Measurements from ENCODE around the gene VIL1. TPM values are rescaled to one million over a fixed set of nuclear protein-coding genes. Genes with fewer than 3 reads are reported as not detected.

VIL1 gene
- total RNA-seq, 2 donors from 2014 or later: 0.09 TPM; not detected in 1

GRCh38 chr2:218446547-218446946 lies 27.6 kb downstream of the VIL1 start:
- intact Hi-C loops (cut with DNase I): no loop called here
- H3K4me1 ChIP-seq (replicated peaks): no peaks in the 10 kb centered on the region
- WGBS: 96% methylated on average over 6 of the region's 6 CpGs
- no peaks in the 10 kb centered on the region for H3K27me3 ChIP-seq (replicated peaks; ENCODE audit: insufficient read depth)
- no peak for DNase-seq (ENCODE audit: low spot score)
- no peak overlapping the region for H3K27ac ChIP-seq
- H3K9me3 ChIP-seq: no peaks in the 10 kb centered on the region
- TF ChIP-seq CTCF (IDR thresholded peaks at IDR 0.05): no peak
- no peak for TF ChIP-seq POLR2AphosphoS5 (IDR thresholded peaks at IDR 0.05)
- TF ChIP-seq POLR2A (IDR thresholded peaks at IDR 0.05): no peak
- H3K4me3 ChIP-seq: no peak overlapping the region
- no peaks in the 10 kb centered on the region for H3K36me3 ChIP-seq

DNA sequence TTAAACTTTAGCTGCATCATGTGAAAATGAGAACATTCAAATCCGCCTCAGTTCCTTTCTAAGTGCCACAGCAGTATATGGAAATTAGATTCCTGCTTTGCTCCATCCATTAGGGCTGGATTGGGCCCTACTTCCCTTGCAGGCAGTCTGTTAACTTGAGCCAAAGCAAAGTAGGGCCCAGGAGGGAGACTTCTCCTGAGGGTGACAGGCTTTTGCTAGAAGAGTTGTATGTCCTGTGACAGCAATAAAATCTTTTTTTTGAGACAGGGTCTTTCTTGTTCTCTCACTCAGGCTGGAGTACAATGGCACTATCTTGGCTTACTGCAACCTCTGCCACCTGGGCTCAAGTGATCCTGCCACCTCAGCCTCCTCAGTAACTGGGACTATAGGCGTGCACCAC lies 28.1 kb downstream of the VIL1 start:
- no peak overlapping the region for H3K27ac ChIP-seq
- H3K4me1 ChIP-seq (replicated peaks): no peaks in the 10 kb centered on the region
- intact Hi-C loops (cut with DNase I): no loop called here
- WGBS: 92% methylated on average over 2 of the region's 2 CpGs
- no peaks in the 10 kb centered on the region for H3K36me3 ChIP-seq
- no peak for DNase-seq (ENCODE audit: low spot score)
- H3K9me3 ChIP-seq: no peaks in the 10 kb centered on the region
- TF ChIP-seq POLR2AphosphoS5 (IDR thresholded peaks at IDR 0.05): no peak
- TF ChIP-seq POLR2A (IDR thresholded peaks at IDR 0.05): no peak
- TF ChIP-seq CTCF (IDR thresholded peaks at IDR 0.05): no peak
- no peaks in the 10 kb centered on the region for H3K27me3 ChIP-seq (replicated peaks; ENCODE audit: insufficient read depth)
- H3K4me3 ChIP-seq: no peak overlapping the region

GRCh38 chr2:218448934-218449333 lies 30.0 kb downstream of the VIL1 start:
- Histone ChIP-seq H3K27ac (no peak overlapping the region), H3K9me3 (no peaks in the 10 kb centered on the region), H3K4me3 (no peak overlapping the region), H3K4me1 (replicated peaks) (no peaks in the 10 kb centered on the region), H3K36me3 (no peaks in the 10 kb centered on the region), H3K27me3 (replicated peaks; ENCODE audit: insufficient read depth) (no peaks in the 10 kb centered on the region)
- intact Hi-C loops (cut with DNase I): no loop called here
- 56% methylated on average over 3 of the region's 3 CpGs for WGBS
- TF ChIP-seq POLR2AphosphoS5 (IDR thresholded peaks at IDR 0.05) (no peak), CTCF (IDR thresholded peaks at IDR 0.05) (no peak), POLR2A (IDR thresholded peaks at IDR 0.05) (no peak)
- no peak for DNase-seq (ENCODE audit: low spot score)

GRCh38 chr2:218452079-218452478 lies 33.2 kb downstream of the VIL1 start:
- TF ChIP-seq POLR2A (IDR thresholded peaks at IDR 0.05): no peak
- no peak for TF ChIP-seq POLR2AphosphoS5 (IDR thresholded peaks at IDR 0.05)
- no peak for TF ChIP-seq CTCF (IDR thresholded peaks at IDR 0.05)
- Histone ChIP-seq H3K9me3 (no peaks in the 10 kb centered on the region), H3K27me3 (replicated peaks; ENCODE audit: insufficient read depth) (no peaks in the 10 kb centered on the region), H3K27ac (no peak overlapping the region), H3K4me3 (no peak overlapping the region), H3K36me3 (no peaks in the 10 kb centered on the region), H3K4me1 (replicated peaks) (no peaks in the 10 kb centered on the region)
- DNase-seq (ENCODE audit: low spot score): no peak
- 81% methylated on average over 1 of the region's 1 CpG for WGBS
- intact Hi-C loops (cut with DNase I): loop anchor here (5.0 kb wide), 1 partner anchor 45 kb away; no protein-coding TSS in a partner anchor

DNA sequence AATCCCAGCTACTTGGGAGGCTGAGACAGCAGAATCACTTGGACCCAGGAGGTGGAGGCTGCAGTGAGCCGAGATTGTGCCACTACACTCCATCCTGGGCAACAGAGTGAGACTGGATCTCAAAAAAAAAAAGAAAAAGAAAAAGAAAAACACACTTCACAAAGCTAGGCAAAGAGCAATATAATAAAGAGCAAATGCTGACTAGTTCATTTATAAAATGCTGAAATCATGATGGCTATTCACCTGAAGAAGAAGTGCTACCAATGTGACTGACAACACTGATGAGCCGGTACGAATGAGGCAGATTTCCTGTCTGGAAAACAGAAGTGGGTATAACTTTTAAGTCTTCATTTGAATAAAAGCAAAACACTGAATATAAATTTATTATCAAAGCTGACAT lies 37.9 kb downstream of the VIL1 start:
- intact Hi-C loops (cut with DNase I): no loop called here
- no peak overlapping the region for H3K4me3 ChIP-seq
- no peaks in the 10 kb centered on the region for H3K36me3 ChIP-seq
- H3K4me1 ChIP-seq (replicated peaks): no peaks in the 10 kb centered on the region
- H3K9me3 ChIP-seq: no peaks in the 10 kb centered on the region
- H3K27ac ChIP-seq: no peak overlapping the region
- no peak for TF ChIP-seq CTCF (IDR thresholded peaks at IDR 0.05)
- no peak for TF ChIP-seq POLR2AphosphoS5 (IDR thresholded peaks at IDR 0.05)
- no peak for TF ChIP-seq POLR2A (IDR thresholded peaks at IDR 0.05)
- no peaks in the 10 kb centered on the region for H3K27me3 ChIP-seq (replicated peaks; ENCODE audit: insufficient read depth)
- WGBS: 95% methylated on average over 3 of the region's 3 CpGs
- DNase-seq (ENCODE audit: low spot score): no peak

Data from prostate gland (tissue), 2 donors.